HG03159 (cell line): Measurements from ENCODE around the gene RAD50.
"Not testable (repeated sequence)": the region's sequence is repeated elsewhere in the genome, so short reads cannot be mapped to it uniquely, and the experiment has no call there.

ENCODE experiments used
- ATAC-seq: cut with Tn5 transposase; IDR thresholded peaks from one replicate; pipeline ENCODE4 v1.9.1; 2021; ENCODE audit warnings: mild to moderate bottlenecking, moderate library complexity; ENCODE audit not compliant: unreplicated experiment

Gene RAD50

GRCh38 chr5:132556153-132556762, 519 bp upstream of the RAD50 start:
- no peak for ATAC-seq

DNA sequence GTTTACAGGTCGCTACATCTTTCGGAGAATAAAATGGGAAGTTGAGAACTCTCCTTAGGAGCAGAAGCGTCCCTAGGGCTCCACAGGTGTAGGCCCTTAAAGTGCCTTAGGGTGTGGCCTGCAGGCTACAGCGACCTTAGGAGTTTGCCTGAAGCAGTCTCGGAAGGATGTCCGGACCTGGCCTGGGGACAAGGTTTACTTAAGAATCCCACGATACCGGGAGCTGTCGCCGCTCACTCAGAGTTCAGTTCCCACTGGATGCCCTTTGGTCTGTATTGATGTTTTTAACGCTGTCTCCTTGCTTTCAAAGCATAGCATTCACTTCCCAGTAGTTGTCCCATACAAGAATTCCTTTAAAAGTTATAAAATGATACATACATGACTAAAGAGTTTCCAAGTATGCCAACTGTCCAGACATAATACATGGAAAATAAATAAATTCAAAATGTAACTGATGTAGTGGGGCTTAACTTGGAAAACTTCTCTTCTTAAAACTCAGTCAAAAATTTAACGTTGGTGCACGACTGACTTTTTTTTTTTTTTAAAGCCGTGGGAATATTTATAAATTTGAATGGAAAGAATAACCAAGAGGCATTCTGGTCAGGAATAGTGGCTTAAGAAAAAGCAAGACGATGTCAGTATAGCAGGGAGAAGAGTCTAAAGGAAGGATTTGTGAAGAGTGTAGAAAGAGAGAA, 848 bp downstream of the RAD50 start:
- peak; percentile 41 for ATAC-seq

- no peak for ATAC-seq
These were observed 2.7 kb downstream of the RAD50 start for GRCh38 chr5:132559383-132560060.

GRCh38 chr5:132561601-132562000, 4.8 kb downstream of the RAD50 start:
- no peak for ATAC-seq

DNA sequence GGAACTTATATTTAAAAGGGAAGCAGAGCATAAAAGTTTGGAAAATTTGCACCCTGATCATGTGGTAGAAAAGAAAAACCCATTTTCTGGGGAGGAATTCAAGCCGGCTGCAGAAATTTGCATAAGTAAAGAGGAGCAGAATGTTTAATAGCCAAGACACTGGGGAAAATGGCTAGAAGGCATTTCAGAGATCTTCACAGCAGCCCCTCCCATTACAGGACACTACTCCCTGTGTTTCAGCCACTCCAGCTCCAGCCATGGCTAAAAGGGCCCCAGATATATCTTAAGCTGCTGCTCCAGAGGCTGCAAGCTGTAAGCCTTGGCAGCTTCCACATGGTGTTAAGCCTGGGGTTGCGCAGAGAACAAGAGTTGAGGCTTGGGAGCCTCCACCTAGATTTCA, 7.8 kb downstream of the RAD50 start:
- not testable (repeated sequence) for ATAC-seq

- ATAC-seq, result no peak
These were observed 9.9 kb downstream of the RAD50 start for GRCh38 chr5:132566657-132567056.

- no peak for ATAC-seq
These were observed 19.3 kb downstream of the RAD50 start for GRCh38 chr5:132576123-132576522.

- not testable (repeated sequence) for ATAC-seq
These were observed 27.8 kb downstream of the RAD50 start for GRCh38 chr5:132584560-132584959.

DNA sequence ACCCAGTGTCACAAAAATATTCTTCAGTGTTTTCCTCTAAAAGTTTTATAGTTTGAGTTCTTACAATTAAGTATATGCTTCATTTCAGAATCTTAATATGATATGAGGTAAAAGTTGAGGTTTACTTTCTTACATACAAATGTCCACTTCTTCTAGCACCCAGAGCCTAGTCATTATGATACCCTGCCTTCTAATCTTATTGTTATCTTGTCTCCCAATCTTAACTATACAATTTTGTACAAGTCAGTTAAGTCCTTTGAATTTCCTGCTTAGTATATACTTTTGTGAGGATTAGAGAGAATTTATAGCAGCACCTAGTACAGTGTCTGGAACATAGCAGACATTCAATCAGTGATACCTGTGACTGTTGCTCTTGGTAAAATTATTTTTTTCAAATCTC, 29.3 kb downstream of the RAD50 start:
- no peak for ATAC-seq

DNA sequence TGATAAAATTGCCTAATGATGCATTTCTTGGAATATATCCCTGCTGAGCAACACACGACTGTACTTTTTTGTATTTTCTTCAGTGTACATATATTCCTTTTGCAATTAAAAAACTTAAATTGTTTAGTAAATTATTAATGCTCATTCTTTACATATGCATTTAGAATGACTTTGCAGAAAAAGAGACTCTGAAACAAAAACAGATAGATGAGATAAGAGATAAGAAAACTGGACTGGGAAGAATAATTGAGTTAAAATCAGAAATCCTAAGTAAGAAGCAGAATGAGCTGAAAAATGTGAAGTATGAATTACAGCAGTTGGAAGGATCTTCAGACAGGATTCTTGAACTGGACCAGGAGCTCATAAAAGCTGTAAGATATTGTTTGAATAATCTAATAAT, 32.7 kb downstream of the RAD50 start:
- ATAC-seq, result no peak

DNA sequence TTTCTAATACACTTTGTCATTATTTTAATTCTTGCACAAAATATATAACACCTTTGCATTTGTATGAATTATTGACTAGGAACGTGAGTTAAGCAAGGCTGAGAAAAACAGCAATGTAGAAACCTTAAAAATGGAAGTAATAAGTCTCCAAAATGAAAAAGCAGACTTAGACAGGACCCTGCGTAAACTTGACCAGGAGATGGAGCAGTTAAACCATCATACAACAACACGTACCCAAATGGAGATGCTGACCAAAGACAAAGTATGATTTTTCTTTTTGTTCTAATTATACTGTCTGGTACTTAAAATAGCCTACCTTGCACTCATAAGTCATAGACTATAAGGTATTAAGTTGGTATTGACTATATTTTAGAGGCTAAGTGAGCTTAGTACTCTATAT, 34.4 kb downstream of the RAD50 start:
- no peak for ATAC-seq

DNA sequence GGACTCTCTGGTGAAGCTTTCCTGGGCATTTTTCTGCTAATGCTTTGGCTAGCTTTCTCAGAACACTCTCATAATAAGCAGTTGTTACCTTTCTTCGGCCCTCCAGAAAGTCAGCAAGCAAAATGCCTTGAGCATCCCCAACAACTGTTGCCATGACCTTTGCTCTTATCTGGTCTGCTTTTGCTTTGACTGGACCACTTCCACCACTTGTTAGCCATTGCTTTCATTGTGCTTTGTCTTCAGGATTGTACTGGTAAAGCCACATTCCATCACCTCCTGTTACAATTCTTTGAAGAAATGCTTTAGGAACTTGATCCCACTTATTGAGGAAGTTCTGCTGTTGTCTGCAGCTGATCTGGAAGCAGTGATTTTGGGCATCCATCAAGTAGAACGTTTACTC, 35.7 kb downstream of the RAD50 start:
- ATAC-seq, result no peak

DNA sequence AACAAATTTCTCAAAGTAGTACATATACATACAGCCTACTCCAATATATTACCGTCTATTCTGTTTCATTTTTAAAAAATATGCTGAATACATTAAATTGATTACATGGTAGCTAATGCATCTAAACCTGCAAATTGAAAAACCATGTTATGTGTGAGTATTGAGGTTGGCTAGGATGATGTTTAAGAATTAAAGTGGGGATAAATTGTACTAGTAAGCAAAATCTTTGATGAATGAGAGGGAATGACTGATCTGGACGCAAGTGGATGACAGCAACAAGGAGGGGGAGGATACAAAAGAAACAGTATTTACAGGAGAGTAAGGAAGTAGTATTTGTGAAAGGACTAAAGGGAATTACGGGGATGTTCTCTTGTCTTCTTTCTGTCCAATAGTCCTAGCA, 37.4 kb downstream of the RAD50 start:
- no peak for ATAC-seq

DNA sequence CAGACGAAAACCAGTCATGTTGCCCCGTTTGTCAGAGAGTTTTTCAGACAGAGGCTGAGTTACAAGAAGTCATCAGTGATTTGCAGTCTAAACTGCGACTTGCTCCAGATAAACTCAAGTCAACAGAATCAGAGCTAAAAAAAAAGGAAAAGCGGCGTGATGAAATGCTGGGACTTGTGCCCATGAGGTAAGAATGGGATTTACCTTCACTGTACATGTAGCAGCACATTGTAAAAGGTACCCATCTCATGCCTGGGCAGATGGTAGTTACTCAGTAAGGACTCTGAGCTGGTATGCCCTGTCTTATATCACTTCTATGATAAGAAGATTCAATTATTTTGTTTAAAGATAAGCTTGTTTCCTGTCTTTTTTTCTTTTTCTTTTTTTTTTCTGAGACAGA, 38.8 kb downstream of the RAD50 start:
- ATAC-seq, result no peak

DNA sequence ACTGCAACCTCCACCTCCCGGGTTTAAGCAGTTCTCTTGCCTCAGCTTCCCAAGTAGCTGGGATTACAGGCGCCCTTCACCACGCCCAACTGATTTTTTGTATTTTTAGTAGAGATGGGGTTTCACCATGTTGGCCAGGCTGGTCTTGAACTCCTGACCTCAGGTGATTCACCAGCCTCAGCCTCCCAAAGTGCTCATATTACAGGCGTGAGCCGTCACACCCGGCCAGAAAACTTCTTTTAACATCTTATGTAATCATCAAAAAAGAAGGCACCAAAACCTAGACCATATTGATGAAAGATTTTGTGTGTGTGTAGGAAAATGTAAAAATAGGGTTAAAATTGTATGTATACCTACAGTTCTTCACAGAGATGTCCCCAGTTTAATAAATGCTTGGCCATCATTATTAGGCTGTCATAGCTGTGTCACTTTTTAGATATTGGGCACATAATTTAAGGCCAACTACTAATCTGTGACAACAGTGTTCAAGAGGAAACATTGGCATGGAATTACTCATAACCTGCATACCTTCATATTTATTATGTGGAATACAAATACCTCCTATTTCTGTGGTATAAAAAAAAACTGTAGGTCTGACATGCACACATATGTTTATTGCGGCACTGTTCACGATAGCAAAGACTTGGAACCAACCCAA, 44.4 kb downstream of the RAD50 start:
- ATAC-seq, result no peak

DNA sequence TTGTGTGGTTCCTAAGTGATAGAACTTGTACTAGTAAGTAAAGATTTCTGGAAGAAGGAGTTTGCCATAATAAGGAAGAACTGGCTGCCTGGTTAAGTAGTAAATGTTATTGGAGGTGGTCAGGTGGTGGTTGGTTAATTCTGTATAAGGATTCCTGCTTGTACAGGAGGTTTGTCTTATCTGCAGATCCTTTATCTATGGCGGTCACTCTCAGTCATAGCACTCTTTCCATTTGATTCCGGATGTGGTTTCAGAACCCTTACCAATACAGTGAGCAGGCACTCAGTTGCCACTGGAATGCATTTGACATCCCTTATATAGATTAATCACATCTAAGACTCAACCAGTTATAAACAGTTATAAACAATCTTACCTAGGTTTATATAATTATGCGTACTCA, 50.3 kb downstream of the RAD50 start:
- ATAC-seq, result no peak

- no peak for ATAC-seq
These were observed 51.3 kb downstream of the RAD50 start for GRCh38 chr5:132608107-132608506.

DNA sequence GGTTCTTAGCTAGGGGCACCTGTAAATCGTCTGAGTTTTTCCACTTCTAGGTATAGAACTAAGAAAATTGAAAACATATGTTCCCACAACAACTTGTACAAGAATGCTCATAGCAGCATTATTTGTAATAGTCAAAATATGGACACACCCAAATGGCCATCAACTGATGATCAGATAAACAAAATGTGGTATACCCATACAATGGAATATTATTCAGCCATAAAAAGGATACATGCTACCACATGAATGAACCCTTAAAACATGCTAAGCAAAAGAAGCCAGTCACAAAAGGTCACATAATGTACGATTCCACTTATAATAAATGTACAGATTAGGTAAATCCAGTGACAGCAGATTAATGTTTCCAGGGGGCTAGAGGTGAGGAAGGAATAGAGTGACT, 55.2 kb downstream of the RAD50 start:
- ATAC-seq, result no peak

DNA sequence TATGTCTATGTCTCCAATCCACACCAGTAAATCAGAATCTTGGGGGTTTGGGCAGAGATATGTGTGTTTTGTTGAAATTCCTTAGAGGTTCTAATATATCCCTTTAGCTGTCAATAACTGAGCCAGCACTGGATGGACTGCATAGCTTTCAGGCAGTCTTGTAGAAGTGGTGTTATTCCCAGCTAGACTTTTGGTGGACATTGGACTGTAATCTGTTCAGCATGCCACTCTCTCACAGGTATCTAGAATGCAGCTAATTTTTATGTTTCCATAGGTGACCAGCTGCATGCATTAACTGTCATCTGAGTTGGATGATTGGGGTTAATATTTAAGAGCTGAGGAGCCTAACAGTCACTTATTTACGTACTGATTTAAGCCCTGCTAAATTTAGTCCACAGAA, 56.1 kb downstream of the RAD50 start:
- ATAC-seq, result no peak

- no peak for ATAC-seq
These were observed 64.9 kb downstream of the RAD50 start for GRCh38 chr5:132621699-132622098.

GRCh38 chr5:132622608-132623007, 65.8 kb downstream of the RAD50 start:
- no peak for ATAC-seq

GRCh38 chr5:132627470-132627869, 70.7 kb downstream of the RAD50 start:
- no peak for ATAC-seq
